WTC11 (cell line): ENCODE data around the gene DENND6A. TPM values are rescaled to one million over a fixed set of nuclear protein-coding genes. Genes with fewer than 3 reads are reported as not detected.

Experiments
- ATAC-seq: fragments of 200-7000 bp; cut with Tn5 transposase; 2 replicates; pipeline ENCODE4 v1.10.0; 2021; ENCODE audit warnings: mild to moderate bottlenecking, moderate library complexity
- CTCF ChIA-PET: fragments of 300-600 bp; sonication (Branson Sonifier 250); formaldehyde crosslinking; loops from one replicate; lab custom pipeline; 2021; ENCODE audit warnings: antibody characterized with exemption; lab: Charles Lee
- POLR2A ChIA-PET: fragments of 350-600 bp; sonication (Branson Sonifier 250); formaldehyde crosslinking; loops from one replicate; lab custom pipeline; 2021; ENCODE audit warnings: antibody characterized with exemption; lab: Charles Lee
- DNase-seq: peaks from one replicate; pipeline ENCODE4 v3.0.0; 2021; ENCODE audit warnings: low spot score
- H3K27ac Mint-ChIP-seq: 2 replicates; pipeline ENCODE4 v1.8.0; 2021; ENCODE audit warnings: mixed read lengths
- H3K27me3 Mint-ChIP-seq: 2 replicates; pipeline ENCODE4 v1.8.0; 2021; ENCODE audit warnings: low read depth, mild to moderate bottlenecking, moderate library complexity, mixed read lengths
- H3K36me3 Mint-ChIP-seq: 2 replicates; pipeline ENCODE4 v1.8.0; 2021; ENCODE audit warnings: mixed read lengths
- H3K4me1 Mint-ChIP-seq: 2 replicates; pipeline ENCODE4 v1.8.0; 2022; ENCODE audit warnings: mixed read lengths
- H3K4me3 Mint-ChIP-seq: 2 replicates; pipeline ENCODE4 v1.8.0; 2021; ENCODE audit warnings: mild to moderate bottlenecking, moderate library complexity, mixed read lengths
- H3K9me3 Mint-ChIP-seq: 2 replicates; pipeline ENCODE4 v1.8.0; 2021; ENCODE audit warnings: mixed read lengths
- ATF3 ChIP-seq: sonication (generic); formaldehyde crosslinking; conservative IDR thresholded peaks from 2 replicates; pipeline ENCODE4 v1.8.1; 2022; ENCODE audit warnings: mild to moderate bottlenecking, missing genetic modification reagents
- CREB1 ChIP-seq: sonication (generic); formaldehyde crosslinking; IDR thresholded peaks from 2 replicates; pipeline ENCODE4 v1.8.0; 2023; ENCODE audit warnings: mild to moderate bottlenecking, missing genetic modification reagents
- CREM ChIP-seq: sonication (generic); formaldehyde crosslinking; IDR thresholded peaks from 2 replicates; pipeline ENCODE4 v1.8.1; 2022; ENCODE audit warnings: mild to moderate bottlenecking, missing genetic modification reagents, moderate library complexity
- CTCF ChIP-seq: fragments of 200-600 bp; IDR thresholded peaks from 2 replicates; pipeline ENCODE4 v1.8.0; 2022; ENCODE audit warnings: antibody characterized with exemption
- E2F1 ChIP-seq: sonication (generic); formaldehyde crosslinking; IDR thresholded peaks from 2 replicates; pipeline ENCODE4 v1.8.0; 2022; ENCODE audit warnings: mild to moderate bottlenecking, missing genetic modification reagents
- FOXP1 ChIP-seq: sonication (generic); formaldehyde crosslinking; IDR thresholded peaks from 2 replicates; pipeline ENCODE4 v1.8.0; 2022; ENCODE audit warnings: missing genetic modification reagents, mild to moderate bottlenecking, moderate library complexity, borderline replicate concordance
- GABPB1 ChIP-seq: sonication (generic); formaldehyde crosslinking; IDR thresholded peaks from 2 replicates; pipeline ENCODE4 v1.8.1; 2023; ENCODE audit warnings: mild to moderate bottlenecking, missing genetic modification reagents
- HMGA2 ChIP-seq: fragments of 250-450 bp; sonication (Bioruptor Pico); IDR thresholded peaks from 2 replicates; pipeline ENCODE4 v1.4.0; 2021; ENCODE audit warnings: mild to moderate bottlenecking, moderate library complexity
- JUN ChIP-seq: sonication (generic); formaldehyde crosslinking; IDR thresholded peaks from 2 replicates; pipeline ENCODE4 v1.8.0; 2023; ENCODE audit warnings: mild to moderate bottlenecking, missing genetic modification reagents
- MLX ChIP-seq: sonication (generic); formaldehyde crosslinking; IDR thresholded peaks from 2 replicates; pipeline ENCODE4 v1.8.1; 2023; ENCODE audit warnings: mild to moderate bottlenecking, missing genetic modification reagents, moderate library complexity
- MXD4 ChIP-seq: fragments of 250-450 bp; sonication (Bioruptor Pico); IDR thresholded peaks from 2 replicates; pipeline ENCODE4 v1.8.0; 2021; ENCODE audit warnings: mild to moderate bottlenecking, moderate library complexity, borderline replicate concordance
- PREB ChIP-seq: sonication (generic); formaldehyde crosslinking; IDR thresholded peaks from 2 replicates; pipeline ENCODE4 v1.8.1; 2022; ENCODE audit warnings: mild to moderate bottlenecking, missing genetic modification reagents, moderate library complexity, borderline replicate concordance
- STAT6 ChIP-seq: sonication (generic); formaldehyde crosslinking; conservative IDR thresholded peaks from 2 replicates; pipeline ENCODE4 v1.8.1; 2023; ENCODE audit warnings: mild to moderate bottlenecking, low read depth, missing genetic modification reagents, moderate library complexity
- TP53 ChIP-seq: sonication (generic); formaldehyde crosslinking; IDR thresholded peaks from 2 replicates; pipeline ENCODE4 v1.8.1; 2023; ENCODE audit warnings: mild to moderate bottlenecking, missing genetic modification reagents
- ZBTB43 ChIP-seq: sonication (generic); formaldehyde crosslinking; IDR thresholded peaks from 2 replicates; pipeline ENCODE4 v1.8.1; 2023; ENCODE audit warnings: mild to moderate bottlenecking, missing genetic modification reagents
- ZNF232 ChIP-seq: sonication (generic); formaldehyde crosslinking; IDR thresholded peaks from 2 replicates; pipeline ENCODE4 v1.8.0; 2022; ENCODE audit warnings: mild to moderate bottlenecking, missing genetic modification reagents
- ZNF317 ChIP-seq: sonication (generic); formaldehyde crosslinking; IDR thresholded peaks from 2 replicates; pipeline ENCODE4 v1.8.1; 2023; ENCODE audit warnings: low read depth, mild to moderate bottlenecking, moderate library complexity, missing genetic modification reagents, borderline replicate concordance
- ZNF416 ChIP-seq: fragments of 250-450 bp; sonication (Bioruptor Pico); IDR thresholded peaks from 2 replicates; pipeline ENCODE4 v1.9.0; 2021; ENCODE audit warnings: mild to moderate bottlenecking, inconsistent platforms
- ZNF423 ChIP-seq: fragments of 250-450 bp; sonication (Bioruptor Pico); IDR thresholded peaks from 2 replicates; pipeline ENCODE4 v2.1.2; 2022; ENCODE audit warnings: mild to moderate bottlenecking, moderate library complexity
- ZNF425 ChIP-seq: fragments of 250-450 bp; sonication (Bioruptor Pico); conservative IDR thresholded peaks from 2 replicates; pipeline ENCODE4 v1.9.0; 2021; ENCODE audit warnings: mild to moderate bottlenecking
- total RNA-seq: library from RNA; stranded (reverse); gene quantifications from 3 replicates; pipeline ENCODE4 v1.2.3, GENCODE V29; 2021

DENND6A gene
- total RNA-seq, 1 experiment from 2014 or later: 13.9 TPM

- Mint-ChIP-seq H3K4me1 (peaks cover 23% of the 10 kb centered on the region), H3K9me3 (no peaks in the 10 kb centered on the region), H3K27ac (peak within 1 kb of the TSS; percentile 100), H3K27me3 (no peaks in the 10 kb centered on the region), H3K36me3 (peaks cover 10% of the 10 kb centered on the region), H3K4me3 (peak within 1 kb of the TSS; percentile 99)
- peak; percentile 99 for DNase-seq
- peak; percentile 96 for ATAC-seq
- ChIA-PET CTCF (interaction anchor here (0.6 to 1.6 kb wide), 5 partner anchors 10 to 471 kb away, joined by 3 read pairs; no protein-coding TSS in a partner anchor), POLR2A (interaction anchor here (0.5 to 2.1 kb wide), 10 partner anchors 19 to 369 kb away, joined by 3 to 20 read pairs (median 4); partner anchors contain the start of genes APPL1, PDE12 and SLMAP)
- TF ChIP-seq CREB1 (peak; percentile 44), ATF3 (CRISPR knock-in tag) (no peak), TP53 (no peak), ZNF425 (CRISPR knock-in tag) (no peak), ZBTB43 (CRISPR knock-in tag) (peak; percentile 59; the same call in 1 of the 2 replicates), PREB (CRISPR knock-in tag) (0 out of 2 replicates have a peak, but pooled peaks have one; percentile 28), FOXP1 (peak; percentile 74; the same call in 1 of the 2 replicates), MLX (no peak), ZNF232 (CRISPR knock-in tag) (0 out of 2 replicates have a peak, but pooled peaks have one; percentile 40), E2F1 (CRISPR knock-in tag) (no peak), ZNF423 (CRISPR knock-in tag) (no peak), ZNF317 (CRISPR knock-in tag) (no peak), HMGA2 (CRISPR knock-in tag) (0 out of 2 replicates have a peak, but pooled peaks have one; percentile 23), ZNF416 (no peak), MXD4 (CRISPR knock-in tag) (no peak), CREM (CRISPR knock-in tag) (peak; percentile 96), CTCF (no peak), GABPB1 (peak; percentile 79), JUN (CRISPR knock-in tag) (no peak), STAT6 (CRISPR knock-in tag) (0 out of 2 replicates have a peak, but pooled peaks have one; percentile 42)
These were observed 95.6 kb downstream of the DENND6A start, which contains the start of gene ARF4 for GRCh38 chr3:57597127-57597923. Gene ARF4, minus strand, starts transcription at chr3:57597344. Its CDS starts 204 bp downstream, at chr3:57597140.
